Renal cortex interstitium (tissue), 15 donors: ENCODE results near the gene TMIGD1. TPM values are rescaled to one million over a fixed set of nuclear protein-coding genes. Genes with fewer than 3 reads are reported as not detected.

Experiments used
- DNase-seq, 11 donors: peaks; one replicate each; pipeline ENCODE4 v3.0.0-alpha.2; 2013; ENCODE audit warnings: low read depth in 9 of 11, low spot score in 4 of 11; ENCODE audit errors: extremely low read depth in 1 of 11
- long read RNA-seq, 16 experiments: transcript quantifications; one replicate each; lab custom pipeline, GENCODE V29; 2026
- polyA plus RNA-seq, 3 donors: library from polyadenylated mRNA; unstranded; fragments of 120-200 nt; gene quantifications; one replicate each; pipeline ENCODE4 v1.2.1, GENCODE V29; 2013; ENCODE audit not compliant: insufficient read length in 3 of 3

The TMIGD1 gene
- polyA plus RNA-seq = under 1 TPM; 0.56 to 0.64 (median 0.59) TPM
- long read RNA-seq, donor 1 = 0 reads
- long read RNA-seq, donor 2 = 0 reads
- long read RNA-seq, donor 3 = 0 reads
- long read RNA-seq, donor 4 = 0 reads
- long read RNA-seq, donor 5 = 0 reads
- long read RNA-seq, donor 6 = 0 reads
- long read RNA-seq, donor 7 = 0 reads
- long read RNA-seq, donor 8 = 0 reads
- long read RNA-seq, donor 9 = 0 reads
- long read RNA-seq, donor 10 = 0 reads
- long read RNA-seq, donor 11 = 0 reads
- long read RNA-seq, donor 12 = 0 reads
- long read RNA-seq, donor 13 = 0 reads
- long read RNA-seq, donor 14 = 0 reads
- long read RNA-seq, donor 15 = 0 reads
- long read RNA-seq, donor 16 = 0 reads

- no peak for DNase-seq
Observed at GRCh38 chr17:30333503-30334360, at the start of gene TMIGD1. Gene TMIGD1 (minus strand): TSS chr17:30334057. CDS start chr17:30332133, 1,924 bp downstream.

- DNase-seq = no peak
Observed at GRCh38 chr17:30382345-30382744, 48.5 kb upstream of the TMIGD1 start.

- DNase-seq = no peak
Observed at GRCh38 chr17:30381340-30381659, 47.4 kb upstream of the TMIGD1 start.

- DNase-seq = no peak
Observed at GRCh38 chr17:30380643-30381339, 46.9 kb upstream of the TMIGD1 start.

- no peak for DNase-seq
Observed at GRCh38 chr17:30379903-30380381, 46.1 kb upstream of the TMIGD1 start.

GRCh38 chr17:30379303-30379902 lies 45.5 kb upstream of the TMIGD1 start:
- no peak for DNase-seq

GRCh38 chr17:30378825-30379302 lies 45.0 kb upstream of the TMIGD1 start, which contains the start of gene CPD:
Gene CPD (plus strand): TSS chr17:30378927. CDS start chr17:30378981, 54 bp downstream.
- peak; percentile 86 to 97 (median 94) for DNase-seq

GRCh38 chr17:30378241-30378824 lies 44.5 kb upstream of the TMIGD1 start:
- DNase-seq = peak in 2 of 11 donors; percentile 32 to 35

GRCh38 chr17:30377574-30378240 lies 43.9 kb upstream of the TMIGD1 start:
- DNase-seq = no peak

GRCh38 chr17:30376621-30377452 lies 43.0 kb upstream of the TMIGD1 start:
- peak; percentile 57 to 87 (median 74) for DNase-seq

GRCh38 chr17:30375661-30376060 lies 41.8 kb upstream of the TMIGD1 start:
- no peak for DNase-seq

GRCh38 chr17:30372755-30373154 lies 38.9 kb upstream of the TMIGD1 start:
- no peak for DNase-seq

- no peak for DNase-seq
Observed at GRCh38 chr17:30369995-30370394, 36.1 kb upstream of the TMIGD1 start.

GRCh38 chr17:30368912-30369720 lies 35.3 kb upstream of the TMIGD1 start:
- DNase-seq = no peak

GRCh38 chr17:30366536-30366935 lies 32.7 kb upstream of the TMIGD1 start:
- DNase-seq = no peak

GRCh38 chr17:30363715-30364202 lies 29.9 kb upstream of the TMIGD1 start:
- DNase-seq = no peak
